IPS-NIHi11 (cell line): ENCODE measurements around the gene ZNF587B.
A peak's percentile ranks its signal among the peaks of the same experiment; 100 is the strongest.
"Not testable (repeated sequence)": the region's sequence is repeated elsewhere in the genome, so short reads cannot be mapped to it uniquely, and the experiment has no call there.

Experiments used
- DNase-seq: peaks from one replicate; pipeline ENCODE4 v3.0.0; 2012; ENCODE audit warnings: mixed read lengths, low spot score

Gene ZNF587B

GRCh38 chr19:57819475-57820148, 10.5 kb upstream of the ZNF587B start:
- peak; percentile 86 for DNase-seq

GRCh38 chr19:57820599-57820998, 9.5 kb upstream of the ZNF587B start:
- no peak for DNase-seq

GRCh38 chr19:57821095-57821494, 9.0 kb upstream of the ZNF587B start:
- DNase-seq = not testable (repeated sequence)

- DNase-seq = not testable (repeated sequence)
Measured at GRCh38 chr19:57821501-57821900, 8.6 kb upstream of the ZNF587B start.

GRCh38 chr19:57823155-57823554, 6.9 kb upstream of the ZNF587B start:
- DNase-seq = not testable (repeated sequence)

- not testable (repeated sequence) for DNase-seq
Measured at GRCh38 chr19:57823608-57824007, 6.5 kb upstream of the ZNF587B start.

GRCh38 chr19:57825511-57825910, 4.6 kb upstream of the ZNF587B start:
- no peak for DNase-seq

GRCh38 chr19:57829316-57829715, 783 bp upstream of the ZNF587B start:
- no peak for DNase-seq

- DNase-seq = not testable (repeated sequence)
Measured at GRCh38 chr19:57836991-57837390, 6.9 kb downstream of the ZNF587B start.

GRCh38 chr19:57838622-57839191, 8.6 kb downstream of the ZNF587B start:
- DNase-seq = not testable (repeated sequence)

GRCh38 chr19:57841122-57841763, 11.1 kb downstream of the ZNF587B start:
- no peak for DNase-seq

- DNase-seq = not testable (repeated sequence)
Measured at GRCh38 chr19:57847164-57847563, 17.1 kb downstream of the ZNF587B start.

- not testable (repeated sequence) for DNase-seq
Measured at GRCh38 chr19:57849162-57849665, 19.1 kb downstream of the ZNF587B start.

GRCh38 chr19:57849666-57850473, 19.8 kb downstream of the ZNF587B start, which contains the start of gene ZNF587:
TSS of gene ZNF587 (plus strand) at chr19:57849859. CDS start at chr19:57850039, 180 bp downstream.
- DNase-seq = peak; percentile 73

- DNase-seq = peak; percentile 35
Measured at GRCh38 chr19:57850553-57851017, 20.5 kb downstream of the ZNF587B start.

- DNase-seq = not testable (repeated sequence)
Measured at GRCh38 chr19:57851812-57852603, 21.9 kb downstream of the ZNF587B start.

- not testable (repeated sequence) for DNase-seq
Measured at GRCh38 chr19:57854117-57854516, 24.0 kb downstream of the ZNF587B start.

- not testable (repeated sequence) for DNase-seq
Measured at GRCh38 chr19:57862351-57862750, 32.3 kb downstream of the ZNF587B start.

- no peak for DNase-seq
Measured at GRCh38 chr19:57867868-57868492, 37.9 kb downstream of the ZNF587B start.

GRCh38 chr19:57869655-57870054, 39.6 kb downstream of the ZNF587B start:
- not testable (repeated sequence) for DNase-seq

- DNase-seq = no peak
Measured at GRCh38 chr19:57870225-57870624, 40.1 kb downstream of the ZNF587B start.
